Nucleus accumbens (tissue), 56 donors: ENCODE results near the gene RAD54L.
A peak's percentile ranks its signal among the peaks of the same experiment; 100 is the strongest.
"Not testable (repeated sequence)": the region's sequence is repeated elsewhere in the genome, so short reads cannot be mapped to it uniquely, and the experiment has no call there.

ENCODE experiments used
- DNase-seq, 56 donors: peaks; one replicate each; lab custom pipeline; 2025; lab: John Stamatoyannopoulos, UW

Gene RAD54L

DNA sequence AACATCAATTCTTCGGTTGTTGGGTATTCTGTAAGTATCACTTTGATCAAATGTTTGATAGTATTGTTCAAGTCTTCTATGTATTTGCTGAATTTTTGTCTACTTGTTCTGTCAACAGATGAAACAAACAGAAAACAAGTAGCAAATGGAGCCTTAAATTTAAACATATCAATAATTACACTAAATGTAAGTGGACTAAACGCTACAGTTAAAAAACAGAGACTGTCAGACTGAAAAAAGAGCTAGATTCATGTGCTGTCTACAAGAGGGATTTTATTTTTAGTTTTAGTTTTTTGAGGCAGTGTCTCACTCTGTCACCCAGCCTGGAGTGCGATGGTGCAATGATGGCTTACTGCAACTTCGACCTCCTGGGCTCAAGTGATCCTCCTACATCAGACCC is 10.7 kb upstream of the RAD54L start:
- DNase-seq, result no peak

DNA sequence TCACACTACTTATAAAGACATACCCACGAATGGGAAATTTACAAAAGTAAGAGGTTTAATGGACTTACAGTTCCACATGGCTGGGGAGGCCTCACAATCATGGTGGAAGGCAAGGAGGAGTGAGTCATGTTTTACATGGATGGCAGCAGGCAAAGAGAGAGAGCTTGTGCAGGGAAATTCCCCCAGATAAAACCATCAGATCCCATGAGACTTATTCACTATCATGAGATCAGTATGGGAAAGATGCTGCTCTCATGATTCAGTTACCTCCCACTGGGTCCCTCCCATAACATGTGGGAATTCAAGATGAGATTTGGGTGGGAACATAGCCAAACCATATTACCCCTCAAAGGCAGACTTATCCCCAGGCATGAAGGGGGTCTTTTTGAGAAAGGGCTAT is 8.7 kb upstream of the RAD54L start:
- DNase-seq, result not testable (repeated sequence)

DNA sequence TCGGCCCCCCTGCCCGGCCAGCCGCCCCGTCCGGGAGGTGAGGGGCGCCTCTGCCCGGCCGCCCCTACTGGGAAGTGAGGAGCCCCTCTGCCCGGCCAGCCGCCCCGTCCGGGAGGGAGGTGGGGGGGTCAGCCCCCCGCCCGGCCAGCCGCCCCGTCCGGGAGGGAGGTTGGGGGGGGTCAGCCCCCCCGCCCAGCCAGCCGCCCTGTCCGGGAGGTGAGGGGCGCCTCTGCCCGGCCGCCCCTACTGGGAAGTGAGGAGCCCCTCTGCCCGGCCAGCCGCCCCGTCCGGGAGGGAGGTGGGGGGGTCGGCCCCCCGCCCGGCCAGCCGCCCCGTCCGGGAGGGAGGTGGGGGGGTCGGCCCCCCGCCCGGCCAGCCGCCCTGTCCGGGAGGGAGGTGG is 5.8 kb upstream of the RAD54L start:
- not testable (repeated sequence) for DNase-seq

DNA sequence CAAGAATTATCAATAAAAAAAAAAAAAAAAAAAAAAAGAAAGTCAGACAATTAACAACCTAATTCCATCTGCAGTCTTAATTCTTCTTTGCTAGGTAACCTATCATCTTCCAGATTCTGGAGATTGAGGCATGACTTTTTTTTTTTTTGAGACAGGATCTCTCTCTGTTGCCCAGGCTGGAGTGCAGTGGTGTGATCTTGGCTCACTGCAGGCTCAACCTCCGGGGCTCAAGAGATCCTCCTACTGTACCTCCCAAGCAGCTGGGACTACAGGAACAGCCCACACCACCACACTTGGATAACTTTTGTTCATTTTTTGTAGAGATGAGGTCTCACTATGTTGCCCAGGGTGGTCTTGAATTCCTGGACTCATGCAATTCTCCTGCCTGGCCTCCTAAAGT is 4.6 kb upstream of the RAD54L start:
- DNase-seq, result no peak

DNA sequence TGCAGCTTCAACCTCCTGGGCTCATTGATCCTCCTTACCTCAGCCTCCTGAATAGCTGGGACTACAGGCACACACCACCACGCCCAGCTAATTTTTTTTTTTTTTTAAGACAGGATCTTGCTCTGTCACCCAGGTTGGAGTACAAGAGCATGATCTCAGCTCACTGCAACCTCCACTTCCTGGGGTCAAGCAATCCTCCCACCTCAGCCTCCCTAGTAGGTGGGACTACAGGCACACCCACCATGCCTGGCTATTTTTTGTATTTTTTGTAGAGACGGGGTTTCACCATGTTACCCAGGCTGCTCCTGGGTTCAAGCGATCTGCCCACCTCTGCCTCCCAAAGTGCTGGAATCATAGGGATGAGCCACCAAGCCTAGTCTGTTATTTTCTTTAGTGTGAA is 3.7 kb upstream of the RAD54L start:
- DNase-seq, result not testable (repeated sequence)

DNA sequence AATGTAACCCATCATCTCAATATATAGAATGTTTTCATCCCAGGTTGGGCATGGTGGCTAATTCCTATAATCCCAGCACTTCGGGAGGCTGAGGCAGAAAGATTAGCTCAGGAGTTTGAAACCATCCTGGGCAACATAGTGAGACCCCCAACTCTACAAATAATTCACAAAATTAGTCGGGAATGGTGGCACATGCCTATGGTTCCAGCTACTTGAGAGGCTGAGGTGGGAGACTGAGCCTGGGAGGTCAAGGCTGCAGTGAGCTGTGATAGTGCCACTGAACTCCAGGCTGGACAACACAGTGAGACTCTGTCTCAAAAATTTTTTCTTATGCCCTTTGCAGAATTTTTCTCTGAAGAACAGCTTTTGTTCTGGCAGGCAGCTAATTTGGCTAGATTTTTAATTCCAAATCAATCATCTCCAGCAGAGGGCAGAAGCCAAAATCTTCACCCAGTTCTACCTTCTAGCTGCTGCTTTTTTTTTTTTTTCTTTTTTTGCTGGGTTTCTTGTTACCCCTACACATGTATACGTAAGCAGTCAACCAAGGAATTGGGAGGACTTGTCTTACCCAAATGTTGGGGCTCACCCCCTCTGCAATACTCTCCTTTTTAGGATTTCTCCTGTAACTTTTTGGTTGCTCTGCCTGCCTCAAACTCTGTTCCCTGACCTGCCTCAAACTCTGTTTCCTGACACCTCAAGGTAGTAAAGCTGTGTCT is 2.7 kb upstream of the RAD54L start:
- DNase-seq, result no peak

DNA sequence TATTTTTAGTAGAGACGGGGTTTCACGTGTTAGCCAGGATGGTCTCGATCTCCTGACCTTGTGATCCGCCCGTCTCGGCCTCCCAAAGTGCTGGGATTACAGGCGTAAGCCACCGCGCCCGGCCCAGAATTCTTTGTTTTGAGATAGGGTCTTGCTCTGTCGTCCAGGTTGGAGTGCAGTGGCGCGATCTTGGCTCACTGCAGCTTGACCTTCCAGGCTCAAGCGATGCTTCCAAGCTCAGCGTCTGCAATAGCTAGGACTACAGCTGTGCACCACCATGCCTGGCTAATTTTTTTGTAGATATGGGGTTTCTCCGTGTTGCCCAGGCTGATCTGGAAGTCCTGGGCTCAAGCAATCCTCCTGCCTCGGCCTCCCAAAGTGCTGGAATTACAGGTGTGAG is 1.4 kb upstream of the RAD54L start:
- not testable (repeated sequence) for DNase-seq

DNA sequence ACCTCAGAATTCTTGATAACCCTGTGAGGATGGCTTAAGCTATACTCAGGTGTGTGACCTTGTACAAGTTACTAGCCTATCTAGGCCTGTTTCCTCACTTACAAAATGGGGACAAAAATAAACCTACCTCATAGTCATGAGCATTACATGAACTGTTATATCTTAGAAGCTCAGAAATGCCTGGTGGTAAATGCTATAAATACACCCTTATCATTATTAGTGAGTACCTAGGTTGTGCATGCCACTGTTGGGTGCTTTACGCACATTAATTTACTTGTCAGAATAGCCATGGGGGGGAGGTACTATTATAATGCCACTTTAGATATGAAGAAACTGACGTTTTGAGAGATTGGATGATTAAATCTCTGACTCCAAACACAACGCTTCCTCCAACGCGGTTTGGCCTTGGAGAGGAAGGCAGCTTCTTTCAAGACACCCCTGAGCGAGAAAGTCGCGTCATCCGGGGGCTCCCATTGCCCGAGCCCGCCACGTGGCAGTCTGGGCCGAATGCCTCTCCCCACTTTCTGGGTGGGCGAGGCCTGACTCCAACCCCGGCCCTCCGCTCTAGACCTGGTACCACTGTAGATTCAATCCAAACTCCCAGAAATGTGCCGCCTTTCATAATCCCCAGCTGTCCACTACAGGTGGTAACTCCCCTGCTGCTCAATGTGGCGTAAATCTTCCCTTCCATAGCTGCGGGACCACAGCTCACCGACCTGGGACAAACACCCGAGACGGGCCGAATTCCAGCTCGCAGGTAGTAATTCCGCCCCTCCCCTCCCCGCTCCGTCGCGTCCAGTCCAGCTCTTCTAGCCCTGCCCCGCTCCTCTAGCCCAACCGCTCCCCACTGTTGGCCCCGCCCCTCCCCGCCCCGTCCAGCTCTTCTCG is 771 bp upstream of the RAD54L start:
- DNase-seq, result peak in 18 of 56 donors; percentile 29 to 68 (median 50)

DNA sequence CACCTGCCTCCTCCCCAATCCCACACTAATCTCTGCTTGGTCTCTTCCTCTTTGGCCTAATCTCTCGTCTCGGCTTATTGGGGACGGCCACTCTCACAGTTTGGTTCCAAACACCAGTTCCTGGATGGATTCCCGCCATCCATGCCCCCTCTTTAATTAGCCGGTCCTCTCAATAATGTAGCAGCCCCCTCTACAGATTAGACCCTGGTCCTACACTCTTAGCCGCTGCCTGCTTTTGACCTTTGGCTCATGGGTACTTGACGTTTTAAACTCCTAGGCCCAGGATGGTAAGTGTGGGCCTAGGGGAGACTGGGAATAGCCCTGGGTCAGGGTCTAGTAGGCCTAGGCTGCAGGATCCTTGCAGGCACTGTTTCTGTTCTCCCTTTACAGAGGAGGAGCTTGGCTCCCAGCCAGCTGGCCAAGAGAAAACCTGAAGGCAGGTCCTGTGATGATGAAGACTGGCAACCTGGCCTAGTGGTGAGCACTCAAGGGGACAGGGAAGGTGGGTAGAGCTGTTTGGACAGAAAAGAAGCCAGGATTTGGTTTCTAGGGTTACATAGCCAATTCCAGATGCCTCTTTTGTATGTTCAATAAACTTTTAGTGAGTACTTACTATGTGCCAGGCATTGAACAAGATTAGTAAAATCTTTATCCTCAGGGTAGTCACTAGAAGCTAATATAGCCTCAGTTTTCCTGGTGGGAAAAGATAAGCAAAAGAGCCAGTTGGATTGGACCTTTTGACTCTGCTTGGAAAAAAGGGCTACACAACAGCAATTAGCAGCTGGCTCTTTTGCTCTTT is 758 bp downstream of the RAD54L start:
- no peak for DNase-seq

DNA sequence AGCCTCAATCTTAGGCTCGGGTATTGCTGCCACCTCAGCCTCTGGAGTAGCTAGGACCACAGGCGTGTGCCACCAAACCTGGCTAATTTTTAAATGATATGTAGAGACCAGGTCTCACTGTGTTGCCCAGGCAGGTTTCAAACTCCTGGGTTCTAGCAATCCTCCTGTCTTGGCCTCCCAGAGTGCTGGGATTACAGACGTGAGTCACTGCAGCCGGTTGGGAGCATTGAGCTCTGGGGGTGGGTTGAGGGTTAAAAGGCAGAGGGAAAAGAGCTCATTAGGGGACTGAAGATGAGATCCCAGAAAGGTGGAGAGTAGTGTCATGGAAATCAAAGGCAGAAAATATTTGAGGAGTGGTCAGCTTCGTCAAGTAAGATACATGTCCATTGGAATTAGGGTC is 7.1 kb downstream of the RAD54L start:
- DNase-seq, result no peak

DNA sequence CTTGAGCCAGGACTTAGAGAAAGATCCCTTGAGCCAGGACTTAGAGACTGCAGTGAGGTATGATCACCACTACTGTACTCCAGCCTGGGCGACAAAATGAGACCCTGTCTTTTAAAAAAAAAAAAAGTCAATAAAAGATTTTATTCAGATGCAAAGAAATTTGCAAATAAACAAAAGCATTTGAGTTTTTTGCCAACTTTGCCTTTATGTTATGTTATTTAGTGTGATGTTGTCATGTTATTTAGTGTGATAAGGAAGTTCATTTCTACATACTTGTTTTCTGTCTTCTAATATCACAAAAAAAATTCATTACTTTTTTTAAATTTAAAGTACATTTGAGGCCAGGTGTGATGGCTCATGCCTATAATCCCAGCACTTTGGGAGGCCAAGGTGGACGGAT is 9.0 kb downstream of the RAD54L start:
- DNase-seq, result no peak

DNA sequence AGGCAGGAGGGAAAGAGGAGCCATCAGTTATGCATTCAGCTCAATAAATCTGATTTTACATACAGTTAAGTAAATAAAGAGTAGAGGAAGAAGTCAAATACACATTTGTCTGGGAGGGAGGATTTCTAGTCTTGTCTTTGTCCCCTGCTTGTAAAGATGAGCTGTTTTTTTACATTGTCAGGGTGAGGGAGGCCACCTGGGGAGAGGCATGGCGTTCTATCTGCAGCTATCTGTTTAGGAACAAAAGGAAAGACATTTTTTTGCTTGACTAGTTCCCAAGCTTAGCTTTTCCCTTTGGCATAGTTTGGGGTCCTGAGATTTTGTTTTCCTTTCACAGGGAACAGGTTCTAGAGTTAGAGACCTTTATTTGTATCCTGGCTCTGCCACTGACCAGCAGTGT is 14.9 kb downstream of the RAD54L start:
- no peak for DNase-seq

DNA sequence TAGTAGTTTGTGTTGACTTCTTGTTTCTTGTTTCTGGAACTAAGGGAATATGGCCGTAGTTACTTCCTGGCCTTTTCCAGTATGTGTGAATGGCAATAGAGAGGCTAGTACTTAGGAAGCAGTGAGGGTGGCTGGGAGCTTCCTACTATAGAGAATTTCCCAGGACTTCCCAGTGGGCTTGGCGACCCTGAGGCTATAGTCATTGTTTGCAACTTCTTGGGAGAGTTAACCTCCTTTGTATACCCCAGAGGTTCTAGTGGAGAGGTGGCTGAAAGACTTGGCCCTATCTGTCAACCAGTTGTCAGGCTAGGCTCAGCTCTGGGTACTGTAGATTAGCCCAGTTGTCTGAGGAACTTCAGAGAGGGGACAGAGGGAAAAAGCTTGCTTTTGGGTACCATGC is 15.6 kb downstream of the RAD54L start:
- DNase-seq, result no peak

DNA sequence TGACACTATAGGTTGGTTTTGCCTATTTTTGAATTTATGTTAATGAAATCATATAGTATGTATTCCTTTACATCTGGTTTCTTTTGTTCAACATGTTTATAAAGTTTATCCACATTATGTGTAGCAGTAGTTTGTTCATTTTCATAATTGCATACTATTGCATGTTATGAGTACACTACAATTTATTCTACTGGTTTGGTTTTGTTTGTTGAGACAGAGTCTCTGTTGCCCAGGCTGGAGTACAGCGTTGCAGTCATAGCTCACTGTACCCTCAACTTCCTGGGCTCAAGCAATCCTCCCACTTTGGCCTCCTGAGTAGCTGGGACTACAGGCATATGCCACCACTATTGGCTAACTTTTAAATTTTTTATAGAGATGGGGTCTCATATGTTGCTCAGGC is 21.0 kb downstream of the RAD54L start:
- no peak for DNase-seq

DNA sequence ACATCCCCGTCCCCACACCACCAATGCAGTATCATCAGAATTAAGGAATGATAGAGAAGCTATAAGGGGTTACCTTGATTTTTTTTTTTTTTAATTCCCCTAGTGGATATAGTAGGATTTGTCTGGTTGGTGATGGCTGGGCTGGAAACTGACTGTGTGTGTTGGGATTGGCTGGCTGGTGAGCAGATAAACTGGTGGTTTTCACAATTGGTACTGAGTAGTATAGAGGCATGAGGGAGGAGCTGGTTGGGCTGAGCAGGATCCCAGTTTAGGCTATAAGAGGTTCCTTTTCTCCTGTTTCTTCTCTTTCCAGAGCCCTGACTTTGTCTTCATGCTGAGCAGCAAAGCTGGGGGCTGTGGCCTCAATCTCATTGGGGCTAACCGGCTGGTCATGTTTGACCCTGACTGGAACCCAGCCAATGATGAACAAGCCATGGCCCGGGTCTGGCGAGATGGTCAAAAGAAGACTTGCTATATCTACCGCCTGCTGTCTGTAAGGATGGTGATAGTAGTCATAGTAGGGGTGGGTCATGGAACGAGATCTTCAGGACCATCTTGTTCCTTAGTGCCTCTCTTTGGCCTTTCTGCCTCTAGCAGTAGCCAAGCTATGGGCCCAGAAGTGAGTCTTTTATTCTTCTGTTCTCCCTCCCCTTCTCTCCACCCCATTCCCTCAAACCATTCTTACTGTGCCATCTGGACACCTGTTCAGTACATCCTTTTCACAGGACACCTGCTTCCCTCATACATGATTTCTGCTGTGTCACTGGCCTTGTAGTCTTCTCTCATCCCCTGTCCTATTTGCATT is 26.9 kb downstream of the RAD54L start:
- no peak for DNase-seq

DNA sequence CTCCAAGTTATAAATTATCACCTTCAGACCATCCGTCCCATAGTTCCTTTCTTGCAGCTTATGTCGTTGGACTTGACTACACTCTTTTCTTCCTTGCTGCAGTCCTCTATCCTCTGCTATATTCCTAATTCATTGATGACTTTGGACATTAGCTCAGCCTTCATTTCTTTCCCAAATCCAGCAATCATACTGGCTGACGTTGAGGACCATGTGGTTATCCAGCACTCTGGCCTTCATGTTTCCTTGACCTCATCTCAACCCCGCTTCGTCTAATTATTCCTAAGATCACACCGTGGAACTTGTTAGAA is 27.4 kb downstream of the RAD54L start:
- no peak for DNase-seq

DNA sequence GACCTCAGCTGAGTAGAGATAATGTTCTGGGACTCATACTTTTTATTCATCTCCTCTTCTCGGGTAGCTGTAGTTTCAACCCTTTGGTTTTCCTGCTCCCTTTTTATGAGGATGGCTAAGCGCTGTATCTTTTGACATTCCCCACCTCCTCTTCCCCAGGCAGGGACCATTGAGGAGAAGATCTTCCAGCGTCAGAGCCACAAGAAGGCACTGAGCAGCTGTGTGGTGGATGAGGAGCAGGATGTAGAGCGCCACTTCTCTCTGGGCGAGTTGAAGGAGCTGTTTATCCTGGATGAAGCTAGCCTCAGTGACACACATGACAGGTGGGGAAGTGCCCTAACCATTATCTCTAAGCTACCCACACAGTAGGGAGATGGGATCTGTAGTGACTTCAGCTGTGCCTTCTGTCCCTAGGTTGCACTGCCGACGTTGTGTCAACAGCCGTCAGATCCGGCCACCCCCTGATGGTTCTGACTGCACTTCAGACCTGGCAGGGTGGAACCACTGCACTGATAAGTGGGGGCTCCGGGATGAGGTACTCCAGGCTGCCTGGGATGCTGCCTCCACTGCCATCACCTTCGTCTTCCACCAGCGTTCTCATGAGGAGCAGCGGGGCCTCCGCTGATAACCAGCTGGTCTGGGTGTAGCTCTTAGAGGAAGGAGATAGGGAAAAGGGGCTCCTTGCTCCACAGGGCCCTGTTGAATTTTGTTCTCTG is 30.3 kb downstream of the RAD54L start:
- no peak for DNase-seq

DNA sequence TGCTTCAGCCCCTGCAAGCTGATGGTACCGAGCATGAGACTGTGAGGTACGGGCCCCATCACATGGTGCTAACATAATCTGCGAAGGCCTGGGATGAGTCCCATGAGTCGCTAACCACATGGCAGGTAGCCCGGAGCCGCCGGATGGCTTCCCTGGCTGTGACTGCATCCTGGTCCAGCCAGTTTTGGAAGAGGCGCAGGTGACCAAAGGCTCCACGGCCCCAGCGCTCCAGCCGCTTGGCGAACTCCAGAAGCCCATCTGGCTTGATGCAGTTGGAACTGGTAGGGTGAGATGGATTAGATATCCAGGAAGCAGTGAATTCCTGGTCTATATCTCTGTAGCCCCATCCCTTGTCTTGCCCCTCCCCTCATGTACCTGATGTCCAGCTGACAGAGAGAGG is 31.2 kb downstream of the RAD54L start:
- DNase-seq, result no peak

DNA sequence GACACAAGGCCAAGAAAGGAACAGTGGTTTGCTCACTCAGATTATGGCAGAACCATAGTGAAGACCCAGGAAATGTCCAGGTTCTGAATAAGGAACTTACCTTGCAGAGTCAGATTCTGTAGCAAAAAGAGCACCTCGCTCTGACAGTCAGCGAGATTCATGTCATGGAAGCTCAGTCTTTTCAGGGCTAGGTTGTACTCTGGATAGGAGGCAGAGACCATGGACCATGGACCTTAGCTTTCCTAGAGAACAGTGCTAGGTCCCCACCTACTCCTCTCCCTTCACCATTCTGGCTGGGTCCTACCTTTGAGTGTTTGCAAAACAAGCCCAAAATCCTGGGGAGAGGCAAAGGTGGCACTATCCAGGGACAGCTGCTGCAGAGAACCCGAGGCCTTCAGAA is 32.5 kb downstream of the RAD54L start:
- DNase-seq, result no peak

DNA sequence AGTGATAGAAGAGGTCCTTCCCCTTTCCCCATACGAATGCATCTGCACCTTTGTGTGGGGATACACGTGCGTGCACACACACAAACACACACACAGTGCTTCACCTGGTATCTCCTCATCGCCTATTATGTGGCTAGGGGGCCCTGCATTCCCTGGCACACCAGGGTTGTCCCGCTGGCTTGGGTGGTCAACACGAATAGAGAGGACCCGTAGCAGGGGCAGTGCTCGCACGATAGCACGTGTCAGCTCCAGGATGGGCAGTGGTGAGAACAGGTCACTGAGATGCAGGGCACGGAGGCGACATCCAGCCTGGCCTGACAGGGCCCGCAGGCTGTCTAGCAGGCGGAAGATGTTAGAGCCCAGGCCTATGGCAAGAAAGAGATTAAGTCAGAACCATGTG is 33.5 kb downstream of the RAD54L start:
- DNase-seq, result no peak
